MV-4-11 (cell line): ENCODE results near the gene INHBE.
"Not testable (repeated sequence)": the region's sequence is repeated elsewhere in the genome, so short reads cannot be mapped to it uniquely, and the experiment has no call there.

Experiments
- DNase-seq: peaks from one replicate; lab custom pipeline; 2025; lab: John Stamatoyannopoulos, UW

The INHBE gene

DNA sequence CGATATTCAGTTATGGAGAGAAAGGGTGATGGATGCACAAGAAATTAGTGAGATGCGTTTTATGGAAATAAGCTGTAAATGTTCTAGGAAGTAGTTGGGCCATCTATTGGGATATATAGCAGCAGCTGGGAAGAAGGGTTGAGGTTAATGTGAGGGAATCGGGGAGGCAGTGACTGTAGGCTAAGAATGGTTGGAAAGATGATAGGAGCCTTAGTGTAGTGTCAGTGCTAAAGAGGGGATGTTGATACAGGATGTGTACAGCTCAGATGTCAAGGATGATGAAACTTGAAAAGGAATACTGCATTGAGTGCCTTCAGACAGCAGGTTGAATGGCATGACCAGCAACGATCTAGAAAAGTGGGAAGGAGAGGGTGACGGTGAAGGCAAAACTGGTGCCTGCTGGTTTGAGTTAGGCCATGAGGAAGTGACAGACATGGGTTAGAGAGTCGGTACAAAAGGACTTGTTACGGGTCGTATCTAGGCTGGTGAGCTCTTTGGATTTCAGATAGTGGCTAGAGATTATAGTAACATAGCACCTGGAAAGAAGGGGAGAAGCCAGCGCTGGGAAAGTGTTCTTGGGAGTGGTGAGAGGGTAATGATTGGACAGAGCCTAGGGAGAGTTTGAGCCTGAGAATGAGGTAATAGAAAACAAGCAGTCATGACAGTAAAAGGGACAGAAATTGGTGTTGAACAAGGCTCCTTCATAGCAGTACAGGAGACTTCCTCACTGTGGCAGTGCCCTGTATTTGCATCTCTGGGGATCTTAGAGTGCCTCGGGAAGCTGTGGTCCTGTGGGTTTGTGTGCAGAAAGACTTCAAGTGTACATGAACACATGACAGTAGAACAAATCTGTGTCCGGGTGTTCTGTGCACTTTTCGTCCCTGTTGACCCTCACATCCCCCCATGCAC is 42.4 kb downstream of the INHBE start:
- DNase-seq = no peak

DNA sequence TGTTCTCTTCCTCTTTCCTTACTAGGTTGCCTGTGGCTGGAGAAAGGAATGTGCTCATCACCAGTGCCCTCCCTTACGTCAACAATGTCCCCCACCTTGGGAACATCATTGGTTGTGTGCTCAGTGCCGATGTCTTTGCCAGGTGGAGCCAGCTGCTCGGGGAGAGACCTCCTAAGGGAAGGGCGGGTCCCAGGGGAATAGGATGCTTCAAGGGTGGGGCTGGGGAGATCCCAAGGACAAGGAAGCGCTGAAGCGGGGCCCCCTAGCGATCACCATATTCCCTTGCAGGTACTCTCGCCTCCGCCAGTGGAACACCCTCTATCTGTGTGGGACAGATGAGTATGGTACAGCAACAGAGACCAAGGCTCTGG is 43.0 kb downstream of the INHBE start:
- DNase-seq = no peak

DNA sequence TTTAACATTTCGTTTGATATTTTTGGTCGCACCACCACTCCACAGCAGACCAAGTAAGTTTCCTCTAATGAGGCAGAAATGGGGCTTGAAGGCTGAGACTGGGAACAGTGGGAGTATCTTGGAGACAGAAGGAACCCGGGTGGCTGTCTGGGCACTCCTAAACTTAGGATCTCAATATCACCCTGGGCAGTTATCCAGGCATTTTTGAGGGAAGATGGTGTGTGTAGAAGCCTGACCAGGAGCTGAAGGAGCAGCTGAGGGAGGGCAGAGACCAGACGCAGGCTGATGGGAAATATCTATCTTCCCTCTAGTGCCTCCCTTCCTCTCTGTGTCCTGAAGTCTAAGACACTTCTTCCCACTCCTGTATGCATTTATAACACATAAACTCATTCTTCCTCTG is 43.5 kb downstream of the INHBE start:
- DNase-seq = no peak

DNA sequence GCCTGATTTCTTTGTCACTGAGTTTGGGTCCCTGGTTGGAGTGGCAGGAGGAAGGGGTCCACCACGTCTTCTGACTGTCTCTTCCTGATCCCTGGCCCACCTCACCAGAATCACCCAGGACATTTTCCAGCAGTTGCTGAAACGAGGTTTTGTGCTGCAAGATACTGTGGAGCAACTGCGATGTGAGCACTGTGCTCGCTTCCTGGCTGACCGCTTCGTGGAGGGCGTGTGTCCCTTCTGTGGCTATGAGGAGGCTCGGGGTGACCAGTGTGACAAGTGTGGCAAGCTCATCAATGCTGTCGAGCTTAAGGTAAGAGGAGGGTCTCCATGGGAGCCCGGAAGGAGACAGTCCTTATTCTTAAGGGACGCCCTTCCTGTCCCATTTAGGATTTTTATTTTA is 45.1 kb downstream of the INHBE start:
- no peak for DNase-seq

DNA sequence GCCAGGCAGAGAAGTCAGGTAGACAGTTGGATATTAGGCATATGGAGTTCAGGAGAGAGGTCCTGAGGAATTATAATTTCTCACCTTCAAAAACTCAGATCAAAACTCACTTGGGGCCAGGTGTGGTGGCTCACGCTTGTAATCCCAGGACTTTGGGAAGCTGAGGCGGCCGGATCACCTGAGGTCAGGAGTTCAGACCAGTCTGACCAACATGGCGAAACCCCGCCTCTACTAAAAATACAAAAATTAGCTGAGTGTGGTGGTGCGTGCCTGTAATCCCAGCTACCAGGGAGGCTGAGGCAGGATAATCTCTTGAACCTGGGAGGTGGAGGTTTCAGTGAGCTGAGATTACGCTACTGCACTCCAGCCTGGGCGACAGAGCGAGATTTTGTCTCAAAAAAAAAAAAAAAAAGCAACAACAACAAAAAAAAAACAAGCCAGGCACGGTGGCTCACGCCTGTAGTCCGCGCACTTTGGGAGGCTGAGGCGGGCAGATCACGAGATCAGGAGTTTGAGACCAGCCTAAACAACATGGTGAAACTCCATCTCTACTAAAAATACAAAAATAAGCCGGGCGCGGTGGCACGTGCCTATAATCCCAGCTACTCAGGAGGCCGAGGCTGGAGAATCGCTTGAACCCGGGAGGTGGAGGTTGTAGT is 47.3 kb downstream of the INHBE start:
- not testable (repeated sequence) for DNase-seq

DNA sequence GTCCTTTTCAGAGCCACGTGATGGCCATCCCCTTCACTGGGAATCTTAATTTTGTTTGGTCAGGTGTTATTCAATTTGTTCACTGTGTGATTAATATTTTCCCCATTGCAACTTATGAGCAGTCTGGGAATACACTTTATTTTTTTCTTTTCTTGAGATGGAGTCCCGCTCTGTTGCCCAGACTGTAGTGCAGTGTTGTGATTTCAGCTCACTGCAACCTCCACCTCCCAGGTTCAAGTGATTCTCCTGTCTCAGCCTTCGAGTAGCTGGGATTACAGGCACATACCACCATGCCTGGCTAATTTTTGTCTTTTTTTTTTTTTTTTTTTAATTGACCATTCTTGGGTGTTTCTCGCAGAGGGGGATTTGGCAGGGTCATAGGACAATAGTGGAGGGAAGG is 51.4 kb downstream of the INHBE start:
- DNase-seq = not testable (repeated sequence)
